GM21529 (cell line): Measurements from ENCODE around the gene GCNT4.

Source experiments
- ATAC-seq: cut with Tn5 transposase; IDR thresholded peaks from one replicate; pipeline ENCODE4 v1.9.1; 2021; ENCODE audit not compliant: unreplicated experiment

Gene GCNT4

GRCh38 chr5:75018805-75019587 lies 33.4 kb downstream of the GCNT4 start:
- ATAC-seq, result no peak

GRCh38 chr5:75017971-75018370 lies 34.4 kb downstream of the GCNT4 start:
- no peak for ATAC-seq

- ATAC-seq, result no peak
Measured at GRCh38 chr5:75016896-75017295, 35.5 kb downstream of the GCNT4 start.

- no peak for ATAC-seq
Measured at GRCh38 chr5:75012748-75013147, 39.6 kb downstream of the GCNT4 start.

- no peak for ATAC-seq
Measured at GRCh38 chr5:75010838-75011237, 41.5 kb downstream of the GCNT4 start.

- ATAC-seq, result no peak
Measured at GRCh38 chr5:75009556-75010345, 42.6 kb downstream of the GCNT4 start.

- ATAC-seq, result no peak
Measured at GRCh38 chr5:75006865-75007822, 45.2 kb downstream of the GCNT4 start.

GRCh38 chr5:75005561-75005960 lies 46.8 kb downstream of the GCNT4 start:
- ATAC-seq, result no peak
